ENCODE measurements around the gene GPR137. TPM values are rescaled to one million over a fixed set of nuclear protein-coding genes. Genes with fewer than 3 reads are reported as not detected.

Gene GPR137
- total and polyA plus RNA-seq, 9 of the 15 experiments (the other 6 are each of a cell fraction or from before 2014, with no cell fraction given) = 0.32 to 26.7 (median 10.7) TPM

DNA sequence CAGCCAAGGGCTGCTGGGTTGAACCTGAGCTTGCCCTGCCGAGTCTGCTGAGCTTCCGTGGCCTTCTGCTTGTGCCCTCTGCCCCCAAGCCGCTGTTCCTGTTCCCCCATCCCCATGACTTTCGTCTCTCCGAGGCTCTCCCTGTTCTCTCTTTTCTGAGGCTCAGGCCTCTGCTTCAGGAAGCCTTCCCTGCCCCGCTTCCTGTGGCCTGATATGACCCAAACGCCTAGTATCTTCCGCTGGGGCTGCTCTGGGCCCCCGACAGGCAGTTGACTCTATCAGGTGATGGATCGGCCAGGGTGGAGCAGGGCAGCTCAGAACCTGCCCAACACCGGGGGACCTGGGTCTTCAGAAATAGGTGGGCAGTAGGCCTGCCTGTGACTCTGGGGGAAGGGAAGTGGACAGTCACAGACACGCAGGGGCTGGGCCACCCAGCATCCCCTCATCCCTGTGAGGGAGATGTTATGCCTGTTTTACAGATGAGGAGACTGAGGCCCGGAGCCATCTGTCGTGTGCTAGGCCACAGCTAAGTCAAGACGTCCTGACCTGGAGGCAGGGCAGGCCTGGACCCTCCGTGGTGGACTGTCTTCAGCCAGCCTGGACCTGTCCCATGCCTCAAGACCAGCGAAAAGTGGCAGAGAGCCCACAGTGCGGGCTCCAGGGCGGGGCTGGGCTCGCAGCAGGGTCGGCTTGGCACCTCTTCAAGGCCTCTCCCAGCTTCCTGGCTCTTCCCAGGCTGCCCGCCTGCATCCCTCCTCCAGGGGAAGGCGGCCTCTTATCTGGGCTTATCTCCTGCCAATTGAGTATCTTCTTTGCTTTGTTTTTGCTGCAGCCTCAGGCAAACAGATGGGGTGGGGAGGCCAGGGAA is 17.4 kb upstream of the GPR137 start (continued):
- TF ChIP-seq, protein P1, sequence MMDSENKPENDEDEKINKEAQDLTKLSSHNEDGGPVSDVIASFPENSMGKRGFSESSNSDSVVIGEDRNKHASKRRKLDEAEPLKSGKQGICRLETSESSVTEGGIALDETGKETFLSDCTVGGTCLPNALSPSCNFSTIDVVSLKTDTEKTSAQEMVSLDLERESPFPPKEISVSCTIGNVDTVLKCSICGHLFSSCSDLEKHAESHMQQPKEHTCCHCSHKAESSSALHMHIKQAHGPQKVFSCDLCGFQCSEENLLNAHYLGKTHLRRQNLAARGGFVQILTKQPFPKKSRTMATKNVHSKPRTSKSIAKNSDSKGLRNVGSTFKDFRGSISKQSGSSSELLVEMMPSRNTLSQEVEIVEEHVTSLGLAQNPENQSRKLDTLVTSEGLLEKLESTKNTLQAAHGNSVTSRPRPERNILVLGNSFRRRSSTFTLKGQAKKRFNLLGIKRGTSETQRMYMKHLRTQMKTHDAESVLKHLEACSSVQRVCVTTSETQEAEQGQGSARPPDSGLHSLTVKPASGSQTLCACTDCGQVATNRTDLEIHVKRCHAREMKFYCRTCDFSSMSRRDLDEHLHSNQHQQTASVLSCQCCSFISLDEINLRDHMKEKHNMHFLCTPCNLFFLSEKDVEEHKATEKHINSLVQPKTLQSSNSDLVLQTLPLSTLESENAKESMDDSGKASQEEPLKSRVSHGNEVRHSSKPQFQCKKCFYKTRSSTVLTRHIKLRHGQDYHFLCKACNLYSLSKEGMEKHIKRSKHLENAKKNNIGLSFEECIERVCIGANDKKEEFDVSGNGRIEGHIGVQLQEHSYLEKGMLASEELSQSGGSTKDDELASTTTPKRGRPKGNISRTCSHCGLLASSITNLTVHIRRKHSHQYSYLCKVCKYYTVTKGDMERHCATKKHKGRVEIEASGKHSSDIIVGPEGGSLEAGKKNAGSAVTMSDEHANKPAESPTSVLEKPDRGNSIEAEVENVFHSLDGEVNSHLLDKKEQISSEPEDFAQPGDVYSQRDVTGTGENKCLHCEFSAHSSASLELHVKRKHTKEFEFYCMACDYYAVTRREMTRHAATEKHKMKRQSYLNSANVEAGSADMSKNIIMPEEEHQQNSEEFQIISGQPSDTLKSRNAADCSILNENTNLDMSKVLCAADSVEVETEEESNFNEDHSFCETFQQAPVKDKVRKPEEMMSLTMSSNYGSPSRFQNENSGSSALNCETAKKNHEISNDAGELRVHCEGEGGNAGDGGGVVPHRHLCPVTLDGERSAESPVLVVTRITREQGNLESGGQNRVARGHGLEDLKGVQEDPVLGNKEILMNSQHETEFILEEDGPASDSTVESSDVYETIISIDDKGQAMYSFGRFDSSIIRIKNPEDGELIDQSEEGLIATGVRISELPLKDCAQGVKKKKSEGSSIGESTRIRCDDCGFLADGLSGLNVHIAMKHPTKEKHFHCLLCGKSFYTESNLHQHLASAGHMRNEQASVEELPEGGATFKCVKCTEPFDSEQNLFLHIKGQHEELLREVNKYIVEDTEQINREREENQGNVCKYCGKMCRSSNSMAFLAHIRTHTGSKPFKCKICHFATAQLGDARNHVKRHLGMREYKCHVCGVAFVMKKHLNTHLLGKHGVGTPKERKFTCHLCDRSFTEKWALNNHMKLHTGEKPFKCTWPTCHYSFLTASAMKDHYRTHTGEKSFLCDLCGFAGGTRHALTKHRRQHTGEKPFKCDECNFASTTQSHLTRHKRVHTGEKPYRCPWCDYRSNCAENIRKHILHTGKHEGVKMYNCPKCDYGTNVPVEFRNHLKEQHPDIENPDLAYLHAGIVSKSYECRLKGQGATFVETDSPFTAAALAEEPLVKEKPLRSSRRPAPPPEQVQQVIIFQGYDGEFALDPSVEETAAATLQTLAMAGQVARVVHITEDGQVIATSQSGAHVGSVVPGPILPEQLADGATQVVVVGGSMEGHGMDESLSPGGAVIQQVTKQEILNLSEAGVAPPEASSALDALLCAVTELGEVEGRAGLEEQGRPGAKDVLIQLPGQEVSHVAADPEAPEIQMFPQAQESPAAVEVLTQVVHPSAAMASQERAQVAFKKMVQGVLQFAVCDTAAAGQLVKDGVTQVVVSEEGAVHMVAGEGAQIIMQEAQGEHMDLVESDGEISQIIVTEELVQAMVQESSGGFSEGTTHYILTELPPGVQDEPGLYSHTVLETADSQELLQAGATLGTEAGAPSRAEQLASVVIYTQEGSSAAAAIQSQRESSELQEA (IDR thresholded peaks at IDR 0.05; ENCODE audit: low read depth) = no peak
- TF ChIP-seq ETV1 (tag; conservative IDR thresholded peaks at IDR 0.05; ENCODE audit: low read depth) (peak; percentile 90), MAFK (IDR thresholded peaks at IDR 0.05; ENCODE audit: low read length) (no peak)
- TF ChIP-seq, protein P2, sequence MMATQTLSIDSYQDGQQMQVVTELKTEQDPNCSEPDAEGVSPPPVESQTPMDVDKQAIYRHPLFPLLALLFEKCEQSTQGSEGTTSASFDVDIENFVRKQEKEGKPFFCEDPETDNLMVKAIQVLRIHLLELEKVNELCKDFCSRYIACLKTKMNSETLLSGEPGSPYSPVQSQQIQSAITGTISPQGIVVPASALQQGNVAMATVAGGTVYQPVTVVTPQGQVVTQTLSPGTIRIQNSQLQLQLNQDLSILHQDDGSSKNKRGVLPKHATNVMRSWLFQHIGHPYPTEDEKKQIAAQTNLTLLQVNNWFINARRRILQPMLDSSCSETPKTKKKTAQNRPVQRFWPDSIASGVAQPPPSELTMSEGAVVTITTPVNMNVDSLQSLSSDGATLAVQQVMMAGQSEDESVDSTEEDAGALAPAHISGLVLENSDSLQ (IDR thresholded peaks at IDR 0.05) = peak; percentile 26; the same call in 1 of the 2 replicates
